Measurements from ENCODE around the gene GCSAML.

DNA sequence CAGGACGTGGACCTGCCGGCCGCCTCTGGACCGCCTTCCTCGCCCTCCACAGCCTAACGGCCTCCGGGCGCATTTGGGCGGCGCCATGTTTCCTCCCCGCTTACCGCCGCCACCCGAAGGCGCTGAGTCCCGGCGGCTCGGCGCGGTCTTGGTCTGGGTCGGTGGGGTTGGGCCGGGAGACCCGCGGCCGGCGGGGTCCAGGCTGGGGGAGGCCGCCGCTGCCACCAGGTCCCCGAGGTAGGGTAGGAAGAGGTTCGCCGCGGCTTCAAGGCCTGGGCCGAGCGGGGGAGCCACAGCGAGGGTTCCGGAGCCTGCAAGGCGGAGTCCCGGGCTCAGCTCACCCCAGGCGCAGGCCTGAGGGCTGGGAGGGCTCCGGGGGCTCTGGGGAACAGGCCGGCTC is 18.1 kb upstream of the GCSAML start:
- no peak for TF ChIP-seq MXI1 (conservative IDR thresholded peaks at IDR 0.05; ENCODE audit: poor library complexity, severe bottlenecking)
- TF ChIP-seq, protein P1, sequence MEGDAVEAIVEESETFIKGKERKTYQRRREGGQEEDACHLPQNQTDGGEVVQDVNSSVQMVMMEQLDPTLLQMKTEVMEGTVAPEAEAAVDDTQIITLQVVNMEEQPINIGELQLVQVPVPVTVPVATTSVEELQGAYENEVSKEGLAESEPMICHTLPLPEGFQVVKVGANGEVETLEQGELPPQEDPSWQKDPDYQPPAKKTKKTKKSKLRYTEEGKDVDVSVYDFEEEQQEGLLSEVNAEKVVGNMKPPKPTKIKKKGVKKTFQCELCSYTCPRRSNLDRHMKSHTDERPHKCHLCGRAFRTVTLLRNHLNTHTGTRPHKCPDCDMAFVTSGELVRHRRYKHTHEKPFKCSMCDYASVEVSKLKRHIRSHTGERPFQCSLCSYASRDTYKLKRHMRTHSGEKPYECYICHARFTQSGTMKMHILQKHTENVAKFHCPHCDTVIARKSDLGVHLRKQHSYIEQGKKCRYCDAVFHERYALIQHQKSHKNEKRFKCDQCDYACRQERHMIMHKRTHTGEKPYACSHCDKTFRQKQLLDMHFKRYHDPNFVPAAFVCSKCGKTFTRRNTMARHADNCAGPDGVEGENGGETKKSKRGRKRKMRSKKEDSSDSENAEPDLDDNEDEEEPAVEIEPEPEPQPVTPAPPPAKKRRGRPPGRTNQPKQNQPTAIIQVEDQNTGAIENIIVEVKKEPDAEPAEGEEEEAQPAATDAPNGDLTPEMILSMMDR (IDR thresholded peaks at IDR 0.05; ENCODE audit: poor library complexity, severe bottlenecking): no peak
- TF ChIP-seq, protein P2, sequence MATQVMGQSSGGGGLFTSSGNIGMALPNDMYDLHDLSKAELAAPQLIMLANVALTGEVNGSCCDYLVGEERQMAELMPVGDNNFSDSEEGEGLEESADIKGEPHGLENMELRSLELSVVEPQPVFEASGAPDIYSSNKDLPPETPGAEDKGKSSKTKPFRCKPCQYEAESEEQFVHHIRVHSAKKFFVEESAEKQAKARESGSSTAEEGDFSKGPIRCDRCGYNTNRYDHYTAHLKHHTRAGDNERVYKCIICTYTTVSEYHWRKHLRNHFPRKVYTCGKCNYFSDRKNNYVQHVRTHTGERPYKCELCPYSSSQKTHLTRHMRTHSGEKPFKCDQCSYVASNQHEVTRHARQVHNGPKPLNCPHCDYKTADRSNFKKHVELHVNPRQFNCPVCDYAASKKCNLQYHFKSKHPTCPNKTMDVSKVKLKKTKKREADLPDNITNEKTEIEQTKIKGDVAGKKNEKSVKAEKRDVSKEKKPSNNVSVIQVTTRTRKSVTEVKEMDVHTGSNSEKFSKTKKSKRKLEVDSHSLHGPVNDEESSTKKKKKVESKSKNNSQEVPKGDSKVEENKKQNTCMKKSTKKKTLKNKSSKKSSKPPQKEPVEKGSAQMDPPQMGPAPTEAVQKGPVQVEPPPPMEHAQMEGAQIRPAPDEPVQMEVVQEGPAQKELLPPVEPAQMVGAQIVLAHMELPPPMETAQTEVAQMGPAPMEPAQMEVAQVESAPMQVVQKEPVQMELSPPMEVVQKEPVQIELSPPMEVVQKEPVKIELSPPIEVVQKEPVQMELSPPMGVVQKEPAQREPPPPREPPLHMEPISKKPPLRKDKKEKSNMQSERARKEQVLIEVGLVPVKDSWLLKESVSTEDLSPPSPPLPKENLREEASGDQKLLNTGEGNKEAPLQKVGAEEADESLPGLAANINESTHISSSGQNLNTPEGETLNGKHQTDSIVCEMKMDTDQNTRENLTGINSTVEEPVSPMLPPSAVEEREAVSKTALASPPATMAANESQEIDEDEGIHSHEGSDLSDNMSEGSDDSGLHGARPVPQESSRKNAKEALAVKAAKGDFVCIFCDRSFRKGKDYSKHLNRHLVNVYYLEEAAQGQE (IDR thresholded peaks at IDR 0.05; ENCODE audit: borderline replicate concordance): no peak
- no peak for TF ChIP-seq SMC3 (conservative IDR thresholded peaks at IDR 0.05; ENCODE audit: poor library complexity)
- TF ChIP-seq EP300 (conservative IDR thresholded peaks at IDR 0.05; ENCODE audit: poor library complexity, severe bottlenecking): no peak
- no peak for TF ChIP-seq TAF1 (IDR thresholded peaks at IDR 0.05; ENCODE audit: low read depth)

Measured in neural cell (in vitro differentiated cells).